ENCODE measurements around the gene SLC25A24. TPM values are rescaled to one million over a fixed set of nuclear protein-coding genes. Genes with fewer than 3 reads are reported as not detected.

The SLC25A24 gene
- total RNA-seq, 1 experiment from 2014 or later: 23.6 TPM

- H3K9me2 ChIP-seq (ENCODE audit: insufficient read depth): no peaks in the 10 kb centered on the region
Measured at GRCh38 chr1:108120163-108120562, 80.0 kb downstream of the SLC25A24 start.

More at GRCh38 chr1:108120163-108120562, 80.0 kb downstream of the SLC25A24 start:
- H3K9ac ChIP-seq (ENCODE audit: low read length): no peak overlapping the region
- H2AFZ ChIP-seq (ENCODE audit: low read depth, low read length, poor library complexity, severe bottlenecking): no peak overlapping the region
- CTCF ChIA-PET: interaction anchor here (1.9 kb wide), 1 partner anchor 338 kb away, joined by 5 read pairs; no protein-coding TSS in a partner anchor
- no peak overlapping the region for H3K4me2 ChIP-seq (ENCODE audit: low read length)
- no TSS peak for BruUV-seq (replicated peaks)
- H3K27ac ChIP-seq (ENCODE audit: low read depth, low read length): no peak overlapping the region
- H3K4me1 ChIP-seq (ENCODE audit: control insufficient read depth in 1 of 2, insufficient read depth in 2 of 2, low read length in 2 of 2): 0 out of 4 replicates have a peak, but pooled peaks cover 0 to 4% of the 10 kb centered on the region in 2 experiments
- DNase-seq (ENCODE audit: low read depth, low spot score) (no peak), ATAC-seq (no peak)
- RAD21 ChIA-PET (ENCODE audit: low non-redundant PET in 1 of 2, low total read pairs in 2 of 2, uncharacterized antibody in 2 of 2, unreplicated experiment in 2 of 2): no interaction called here
- intact Hi-C loops (cut with micrococcal nuclease): no loop called here
- no peaks in the 10 kb centered on the region for H3K9me3 ChIP-seq (ENCODE audit: control insufficient read depth in 1 of 2, insufficient read depth in 1 of 2, low read depth in 1 of 2, low read length in 2 of 2)
- H3K36me3 ChIP-seq (ENCODE audit: control insufficient read depth in 1 of 2, insufficient read depth in 2 of 2, low read length in 2 of 2): no peaks in the 10 kb centered on the region
- H3K27me3 ChIP-seq (ENCODE audit: insufficient read depth, low read length): peaks cover 16% of the 10 kb centered on the region
- H3K79me2 ChIP-seq (ENCODE audit: insufficient read depth, low read length): no peaks in the 10 kb centered on the region
- no peaks in the 10 kb centered on the region for H4K20me1 ChIP-seq (ENCODE audit: insufficient read depth)
- POLR2A ChIA-PET: no interaction called here
- TF ChIP-seq CEBPB (IDR thresholded peaks at IDR 0.05; ENCODE audit: low read depth): no peak
- no peak for TF ChIP-seq SP1 (IDR thresholded peaks at IDR 0.05; ENCODE audit: low read depth)
- no peak for TF ChIP-seq RAD21 (IDR thresholded peaks at IDR 0.05; ENCODE audit: low read depth)
- no peak for TF ChIP-seq JUND (IDR thresholded peaks at IDR 0.05)
- TF ChIP-seq MAX (IDR thresholded peaks at IDR 0.05): no peak
- TF ChIP-seq ATF3 (IDR thresholded peaks at IDR 0.05): no peak
- no peak for TF ChIP-seq ZNF274 (IDR thresholded peaks at IDR 0.05; ENCODE audit: low read depth, low read length)
- no peak for TF ChIP-seq CBX3 (IDR thresholded peaks at IDR 0.05; ENCODE audit: low read depth)
- TF ChIP-seq POLR2A (IDR thresholded peaks at IDR 0.05; ENCODE audit: borderline replicate concordance, extremely low read depth, insufficient read depth, insufficient read length): no peak
- TF ChIP-seq REST (IDR thresholded peaks at IDR 0.05; ENCODE audit: low read depth): no peak
- H3K4me3 ChIP-seq (replicated peaks in 1 of 2; ENCODE audit: low read depth in 1 of 2, low read length in 2 of 2): no peak overlapping the region
